Keratinocyte (primary cell): Measurements from ENCODE around the gene POU2F2. TPM values are rescaled to one million over a fixed set of nuclear protein-coding genes. Genes with fewer than 3 reads are reported as not detected.
A peak's percentile ranks its signal among the peaks of the same experiment; 100 is the strongest.

ENCODE experiments used
- DNase-seq: peaks from one replicate; pipeline ENCODE4 v3.0.0-alpha.2; 2011; ENCODE audit warnings: low read depth, missing footprints, low spot score
- FAIRE-seq: peaks from 2 replicates; lab custom pipeline; 2011; peaks lifted over from hg19 to GRCh38; lab: Jason Lieb, UNC
- H2AFZ ChIP-seq: 2 replicates; pipeline ENCODE4 v1.6.0; 2012; ENCODE audit warnings: low read length, control low read depth, inconsistent platforms; ENCODE audit not compliant: control insufficient read depth
- H3K27ac ChIP-seq: 2 replicates; pipeline ENCODE4 v1.5.1; 2011; ENCODE audit warnings: low read length; ENCODE audit not compliant: control insufficient read depth, insufficient read depth
- H3K27me3 ChIP-seq: 3 replicates; pipeline ENCODE4 v1.6.0; 2011; ENCODE audit warnings: low read length; ENCODE audit not compliant: control insufficient read depth, insufficient read depth; ENCODE audit errors: extremely low read depth
- H3K36me3 ChIP-seq, 2 experiments: 2 replicates in 1 of 2; 3 replicates in 1 of 2; pipeline ENCODE4 v1.5.1; 2011; ENCODE audit warnings: low read length in 2 of 2, mild to moderate bottlenecking in 1 of 2; ENCODE audit not compliant: control insufficient read depth in 2 of 2, insufficient read depth in 2 of 2; ENCODE audit errors: extremely low read depth in 1 of 2
- H3K4me1 ChIP-seq: 3 replicates; pipeline ENCODE4 v1.5.1; 2011; ENCODE audit warnings: low read length; ENCODE audit not compliant: control insufficient read depth, insufficient read depth; ENCODE audit errors: extremely low read depth
- H3K4me2 ChIP-seq: 3 replicates; pipeline ENCODE4 v1.6.0; 2011; ENCODE audit warnings: low read depth, low read length; ENCODE audit not compliant: control insufficient read depth, insufficient read depth; ENCODE audit errors: extremely low read depth
- H3K4me3 ChIP-seq, 3 experiments: fragments of 200-600 bp in 1 of 3; sonication (generic) in 1 of 3; 2 replicates in 2 of 3; 3 replicates in 1 of 3; pipeline ENCODE4 v1.5.1; 2011 to 2016; ENCODE audit warnings: low read length in 3 of 3, mild to moderate bottlenecking in 3 of 3, control low read depth in 2 of 3, inconsistent platforms in 1 of 3, low read depth in 1 of 3, mixed read lengths in 1 of 3, mixed run types in 1 of 3, moderate library complexity in 1 of 3; ENCODE audit not compliant: control insufficient read depth in 2 of 3, insufficient read depth in 2 of 3; ENCODE audit errors: extremely low read depth in 1 of 3
- H3K79me2 ChIP-seq: 2 replicates; pipeline ENCODE4 v1.6.0; 2012; ENCODE audit warnings: low read length; ENCODE audit not compliant: control insufficient read depth, insufficient read depth
- H3K9ac ChIP-seq: 3 replicates; pipeline ENCODE4 v1.6.0; 2011; ENCODE audit warnings: low read length; ENCODE audit not compliant: control insufficient read depth, insufficient read depth; ENCODE audit errors: extremely low read depth
- H3K9me1 ChIP-seq: 3 replicates; pipeline ENCODE4 v1.6.0; 2011; ENCODE audit warnings: low read length; ENCODE audit not compliant: control insufficient read depth, insufficient read depth; ENCODE audit errors: extremely low read depth
- H3K9me3 ChIP-seq: 2 replicates; pipeline ENCODE4 v1.5.1; 2012; ENCODE audit warnings: low read depth, low read length; ENCODE audit not compliant: control insufficient read depth
- H4K20me1 ChIP-seq: 3 replicates; pipeline ENCODE4 v1.6.0; 2011; ENCODE audit warnings: low read length; ENCODE audit not compliant: control insufficient read depth, insufficient read depth; ENCODE audit errors: extremely low read depth
- CTCF ChIP-seq, 3 experiments: IDR thresholded peaks in 1 of 3; conservative IDR thresholded peaks in 1 of 3; optimal IDR thresholded peaks in 1 of 3; 2 replicates in 2 of 3; 3 replicates in 1 of 3; pipeline versions ENCODE3 to v1.5.1; 2011; ENCODE audit warnings: low read length in 3 of 3, mild to moderate bottlenecking in 3 of 3, moderate library complexity in 2 of 3, control low read depth in 1 of 3, inconsistent platforms in 1 of 3; ENCODE audit not compliant: insufficient read depth in 2 of 3; ENCODE audit errors: extremely low read depth in 1 of 3
- EZH2 ChIP-seq: IDR thresholded peaks from one replicate; pipeline ENCODE4 v1.6.1; 2012; ENCODE audit warnings: inconsistent platforms, mild to moderate bottlenecking, low read length, moderate library complexity
- dilution Hi-C: fragments of 300-500 bp; cut with MboI; formaldehyde crosslinking; loops from one replicate; pipeline ENCODE4 v1.7.0; 2020; ENCODE audit warnings: low sequenced_read_pairs; ENCODE audit not compliant: extremely low pct_ligation_motif_present
- polyA plus RNA-seq, 5 experiments: library from polyadenylated mRNA; depleted of rRNA in 3 of 5; stranded (reverse) in 3 of 5; stranded (forward) in 1 of 5; unstranded in 1 of 5; fragments of >200 nt; gene quantifications; 1 replicate in 1 of 5; 2 replicates in 3 of 5; 3 replicates in 1 of 5; pipeline versions ENCODE4 v1.2.1 to v1.2.3, GENCODE V29; 2011 to 2012; ENCODE audit warnings: missing spikeins in 2 of 5, low read depth in 1 of 5, low replicate concordance in 1 of 5

Gene POU2F2
- polyA plus RNA-seq, 1 donor (not counting 4 experiments of a cell fraction or from before 2014, with no cell fraction given): 7.0 TPM

DNA sequence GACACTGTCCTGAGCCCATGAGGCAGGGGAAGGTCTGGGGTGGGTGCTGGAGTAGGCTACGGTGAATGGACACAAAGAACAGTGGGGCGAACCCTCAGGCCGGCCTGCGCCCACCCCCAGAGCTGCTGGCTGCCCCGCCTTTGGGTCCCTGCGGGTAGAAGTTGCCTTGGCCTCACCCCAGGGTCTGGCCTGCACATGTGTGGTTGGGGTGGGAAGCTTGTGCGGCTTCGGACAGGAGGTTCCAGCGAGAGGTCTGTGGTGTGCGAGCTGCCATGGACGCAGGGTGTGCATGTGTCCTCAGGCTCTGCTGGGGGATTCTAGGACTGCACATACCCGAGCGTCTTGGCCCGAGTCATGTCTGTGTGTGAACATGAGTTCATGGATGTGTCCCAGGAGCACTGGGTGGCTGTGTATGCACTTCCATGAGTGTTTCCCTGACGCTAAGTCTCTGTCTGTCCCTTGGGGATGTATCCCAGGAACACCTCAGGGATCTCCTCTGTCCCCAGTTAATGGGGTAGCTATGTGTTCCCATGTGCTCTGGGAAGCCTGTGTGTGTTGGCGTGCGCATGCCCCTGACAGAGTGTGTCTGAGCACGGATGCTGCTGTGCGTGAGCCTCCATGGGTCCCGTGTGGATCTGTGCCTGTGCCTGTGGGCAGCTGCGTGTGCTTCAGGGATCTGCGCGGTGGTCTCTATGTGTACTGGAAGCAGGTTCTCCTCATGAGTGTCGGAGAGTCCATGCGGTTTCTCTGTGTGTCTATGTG, 20.8 kb upstream of the POU2F2 start:
- Histone ChIP-seq H3K79me2 (no peaks in the 10 kb centered on the region), H2AFZ (no peak overlapping the region), H3K9ac (no peak overlapping the region), H4K20me1 (no peaks in the 10 kb centered on the region), H3K4me1 (peaks cover 9% of the 10 kb centered on the region), H3K9me1 (no peaks in the 10 kb centered on the region), H3K4me2 (no peak overlapping the region), H3K27me3 (peaks cover 52% of the 10 kb centered on the region), H3K27ac (no peak overlapping the region), H3K36me3 (no peaks in the 10 kb centered on the region), H3K9me3 (no peaks in the 10 kb centered on the region), H3K4me3 (no peak overlapping the region)
- FAIRE-seq: no peak
- TF ChIP-seq EZH2 (peak; percentile 35), CTCF (optimal IDR thresholded peaks at IDR 0.05 in 1 of 3, IDR thresholded peaks at IDR 0.05 in 1 of 3, conservative IDR thresholded peaks at IDR 0.05 in 1 of 3; ENCODE audit: extremely low read depth in 1 of 3, insufficient read depth in 2 of 3, low read length in 3 of 3) (no peak)
- dilution Hi-C loops: no loop called here
- DNase-seq: no peak

GRCh38 chr19:42151782-42152684, 19.8 kb upstream of the POU2F2 start:
- no peak overlapping the region for H3K4me2 ChIP-seq
- no peak overlapping the region for H3K4me3 ChIP-seq
- dilution Hi-C loops: no loop called here
- H3K79me2 ChIP-seq: no peaks in the 10 kb centered on the region
- peaks cover 9% of the 10 kb centered on the region for H3K4me1 ChIP-seq
- H3K9me1 ChIP-seq: no peaks in the 10 kb centered on the region
- no peaks in the 10 kb centered on the region for H4K20me1 ChIP-seq
- TF ChIP-seq EZH2 (no peak), CTCF (optimal IDR thresholded peaks at IDR 0.05 in 1 of 3, IDR thresholded peaks at IDR 0.05 in 1 of 3, conservative IDR thresholded peaks at IDR 0.05 in 1 of 3; ENCODE audit: extremely low read depth in 1 of 3, insufficient read depth in 2 of 3, low read length in 3 of 3) (no peak)
- H2AFZ ChIP-seq: no peak overlapping the region
- no peak for DNase-seq
- H3K9ac ChIP-seq: no peak overlapping the region
- H3K27ac ChIP-seq: no peak overlapping the region
- no peak for FAIRE-seq
- H3K9me3 ChIP-seq: no peaks in the 10 kb centered on the region
- no peaks in the 10 kb centered on the region for H3K36me3 ChIP-seq
- H3K27me3 ChIP-seq: peaks cover 57% of the 10 kb centered on the region
